OCI-LY7 (cell line): ENCODE measurements around the gene PSMC3. TPM values are rescaled to one million over a fixed set of nuclear protein-coding genes. Genes with fewer than 3 reads are reported as not detected.
"Not testable (repeated sequence)": the region's sequence is repeated elsewhere in the genome, so short reads cannot be mapped to it uniquely, and the experiment has no call there.

Experiments
- BruUV-seq: library from RNA; stranded (reverse); fragments of 400-500 nt; replicated peaks from 2 replicates; lab custom pipeline; 2021; lab: Mats Ljungman, UMichigan
- CTCF ChIA-PET: fragments of 300-600 bp; sonication (Branson Sonifier 250); formaldehyde crosslinking; loops from one replicate; lab custom pipeline; 2022; ENCODE audit warnings: antibody characterized with exemption; ENCODE audit not compliant: unreplicated experiment; lab: Charles Lee
- POLR2A ChIA-PET: fragments of 300-600 bp; sonication (Branson Sonifier 250); formaldehyde crosslinking; loops from one replicate; lab custom pipeline; 2022; ENCODE audit warnings: antibody characterized with exemption; lab: Charles Lee
- DNase-seq: peaks from one replicate; pipeline ENCODE4 v3.0.0-alpha.2; 2015; ENCODE audit warnings: low spot score
- H2AFZ ChIP-seq: fragments of 200-600 bp; sonication (generic), shearing (Covaris generic); 2 replicates; pipeline ENCODE4 v1.6.1; 2014; ENCODE audit warnings: mild to moderate bottlenecking, antibody characterized with exemption, low read length, moderate library complexity
- H3K27ac ChIP-seq: fragments of 200-600 bp; sonication (generic); 2 replicates; pipeline ENCODE4 v1.5.1; 2014; ENCODE audit warnings: mixed run types, low read depth, mild to moderate bottlenecking, moderate library complexity, low read length, inconsistent platforms; ENCODE audit not compliant: poor library complexity, severe bottlenecking
- H3K36me3 ChIP-seq: fragments of 200-600 bp; sonication (generic); 2 replicates; pipeline ENCODE4 v1.6.1; 2014; ENCODE audit warnings: mild to moderate bottlenecking, antibody characterized with exemption, low read length, moderate library complexity, mixed read lengths; ENCODE audit not compliant: insufficient read depth
- H3K4me1 ChIP-seq: fragments of 200-600 bp; sonication (generic); 2 replicates; pipeline ENCODE4 v1.5.1; 2014; ENCODE audit warnings: mild to moderate bottlenecking, low read length; ENCODE audit not compliant: insufficient read depth, poor library complexity, severe bottlenecking
- H3K4me2 ChIP-seq: fragments of 200-600 bp; sonication (generic); 2 replicates; pipeline ENCODE4 v1.6.1; 2014; ENCODE audit warnings: mild to moderate bottlenecking, low read length
- H3K4me3 ChIP-seq: fragments of 200-600 bp; sonication (generic); 2 replicates; pipeline ENCODE4 v1.5.1; 2014; ENCODE audit warnings: mild to moderate bottlenecking, low read depth, low read length; ENCODE audit not compliant: poor library complexity, severe bottlenecking
- H3K79me2 ChIP-seq: fragments of 200-600 bp; sonication (generic); 2 replicates; pipeline ENCODE4 v1.6.1; 2016; ENCODE audit warnings: low read depth, mild to moderate bottlenecking, low read length, moderate library complexity, mixed read lengths; ENCODE audit not compliant: insufficient read depth
- H3K9me2 ChIP-seq: fragments of 200-600 bp; sonication (generic); 2 replicates; pipeline ENCODE4 v1.6.1; 2016; ENCODE audit warnings: mild to moderate bottlenecking, low read length, mixed read lengths; ENCODE audit not compliant: insufficient read depth
- H3K9me3 ChIP-seq: fragments of 200-600 bp; sonication (generic); 2 replicates; pipeline ENCODE4 v1.6.1; 2014; ENCODE audit warnings: mild to moderate bottlenecking, mixed run types, low read length, mixed read lengths
- H4K20me1 ChIP-seq: fragments of 200-600 bp; sonication (generic); 2 replicates; pipeline ENCODE4 v1.6.1; 2014; ENCODE audit warnings: mild to moderate bottlenecking, antibody characterized with exemption, low read length, moderate library complexity, mixed read lengths; ENCODE audit not compliant: insufficient read depth
- CTCF ChIP-seq: fragments of 200-600 bp; sonication (generic); conservative IDR thresholded peaks from 2 replicates; pipeline ENCODE4 v1.5.1; 2014; ENCODE audit warnings: mild to moderate bottlenecking, antibody characterized with exemption, low read length, moderate library complexity, mixed read lengths
- EZH2phosphoT487 ChIP-seq: fragments of 200-600 bp; sonication (generic); IDR thresholded peaks from 2 replicates; pipeline ENCODE4 v1.6.1; 2018; ENCODE audit warnings: low read depth, borderline replicate concordance, mild to moderate bottlenecking, mixed run types, antibody characterized with exemption, low read length, moderate library complexity, mixed read lengths
- intact Hi-C: fragments of 100-400 bp; cut with micrococcal nuclease; formaldehyde crosslinking; loops from one replicate; pipeline ENCODE4 v1.10.0; 2022; ENCODE audit not compliant: unreplicated experiment
- total RNA-seq, 2 experiments: library from RNA; depleted of rRNA in 1 of 2; stranded (reverse); fragments of >200 nt in 1 of 2; shearing (Covaris generic) in 1 of 2; gene quantifications; 2 replicates each; pipeline ENCODE4 v1.2.3, GENCODE V29; 2014 to 2022

PSMC3 gene
- total RNA-seq, 2 experiments from 2014 or later, result 122 to 144 TPM

GRCh38 chr11:47461876-47462275 is 35.6 kb upstream of the PSMC3 start:
- H3K4me1 ChIP-seq, result no peaks in the 10 kb centered on the region
- H3K36me3 ChIP-seq, result peaks cover 35% of the 10 kb centered on the region
- no peak overlapping the region for H3K4me3 ChIP-seq
- no peaks in the 10 kb centered on the region for H4K20me1 ChIP-seq
- no peak for DNase-seq
- no peak overlapping the region for H2AFZ ChIP-seq
- CTCF ChIA-PET, result no interaction called here
- TF ChIP-seq CTCF, result no peak
- no peak for TF ChIP-seq EZH2phosphoT487
- H3K4me2 ChIP-seq, result no peak overlapping the region
- H3K9me3 ChIP-seq, result no peaks in the 10 kb centered on the region
- intact Hi-C loops, result no loop called here
- no peaks in the 10 kb centered on the region for H3K79me2 ChIP-seq
- H3K27ac ChIP-seq, result no peak overlapping the region
- no TSS peak for BruUV-seq
- POLR2A ChIA-PET, result interaction anchor here (0.6 kb wide), 1 partner anchor 100 kb away, joined by 3 read pairs; no protein-coding TSS in a partner anchor
- no peaks in the 10 kb centered on the region for H3K9me2 ChIP-seq

GRCh38 chr11:47460571-47461235 is 34.5 kb upstream of the PSMC3 start:
- no peaks in the 10 kb centered on the region for H3K9me3 ChIP-seq
- no peaks in the 10 kb centered on the region for H3K79me2 ChIP-seq
- BruUV-seq, result TSS peak; percentile 36
- no peak overlapping the region for H3K4me3 ChIP-seq
- no peak overlapping the region for H3K4me2 ChIP-seq
- no peak overlapping the region for H2AFZ ChIP-seq
- H3K4me1 ChIP-seq, result no peaks in the 10 kb centered on the region
- DNase-seq, result no peak
- no peaks in the 10 kb centered on the region for H3K9me2 ChIP-seq
- ChIA-PET CTCF (interaction anchor here (0.6 kb wide), 1 partner anchor 242 kb away, joined by 3 read pairs; no protein-coding TSS in a partner anchor), POLR2A (interaction anchor here (0.6 kb wide), 1 partner anchor 253 kb away, joined by 4 read pairs; no protein-coding TSS in a partner anchor)
- no peaks in the 10 kb centered on the region for H4K20me1 ChIP-seq
- no peak for TF ChIP-seq CTCF
- TF ChIP-seq EZH2phosphoT487, result no peak
- no peak overlapping the region for H3K27ac ChIP-seq
- intact Hi-C loops, result no loop called here
- H3K36me3 ChIP-seq, result peaks cover 23% of the 10 kb centered on the region

DNA sequence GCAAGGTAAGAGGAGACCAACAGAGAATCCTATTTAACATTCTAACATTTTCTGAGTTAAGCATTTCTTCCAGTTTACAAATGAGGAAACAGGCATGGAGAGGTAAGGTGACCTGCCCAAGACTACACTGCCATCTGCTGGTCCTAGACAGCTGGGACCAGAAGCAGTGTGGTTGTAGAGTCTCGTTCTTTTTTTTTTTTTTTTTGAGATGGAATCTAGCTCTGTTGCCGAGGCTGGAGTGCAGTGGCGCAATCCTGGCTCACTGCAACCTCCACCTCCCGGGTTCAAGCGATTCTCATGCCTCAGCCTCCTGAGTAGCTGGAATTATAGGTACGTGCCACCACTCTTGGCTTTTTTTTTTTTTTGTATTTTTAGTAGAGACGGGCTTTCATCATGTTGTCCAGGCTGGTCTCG is 28.0 kb upstream of the PSMC3 start:
- not testable (repeated sequence) for H3K4me1 ChIP-seq, H3K36me3 ChIP-seq, H2AFZ ChIP-seq, H3K79me2 ChIP-seq, BruUV-seq, H3K9me2 ChIP-seq, H3K27ac ChIP-seq, H4K20me1 ChIP-seq, H3K4me2 ChIP-seq, H3K4me3 ChIP-seq, H3K9me3 ChIP-seq
- intact Hi-C loops, result loop anchor here (1.0 to 10.0 kb wide), 6 partner anchors 42 to 399 kb away; partner anchors contain the start of genes ARFGAP2, MADD, SLC39A13 and SPI1
- POLR2A ChIA-PET, result interaction anchor here (0.6 to 2.0 kb wide), 5 partner anchors 8 to 101 kb away, joined by 3 to 10 read pairs (median 4); no protein-coding TSS in a partner anchor
- CTCF ChIA-PET, result interaction anchor here (0.5 to 1.9 kb wide), 12 partner anchors 11 to 736 kb away, joined by 3 to 7 read pairs (median 4); partner anchors contain the start of genes F2 and SLC39A13
- TF ChIP-seq CTCF, result peak; percentile 87
- DNase-seq, result peak; percentile 88
